MM.1S (cell line): ENCODE measurements around the gene DNMT3B.

Source experiments
- EZH2 ChIP-seq: fragments of 300-600 bp; sonication (generic); optimal IDR thresholded peaks from 2 replicates; pipeline ENCODE3; 2017; ENCODE audit warnings: low read depth, mild to moderate bottlenecking, antibody characterized with exemption, low read length, mixed read lengths
- EZH2phosphoT487 ChIP-seq: fragments of 300-600 bp; sonication (generic); IDR thresholded peaks from 2 replicates; pipeline ENCODE4 v1.6.1; 2018; ENCODE audit warnings: antibody characterized with exemption, low read length
- TF ChIP-seq, protein P1 (sequence below): fragments of 300-600 bp; sonication (generic); IDR thresholded peaks from 2 replicates; pipeline ENCODE4 v1.5.1; 2016; ENCODE audit warnings: antibody characterized with exemption, low read length, mixed read lengths

GRCh38 chr20:32786059-32786760 lies 24.0 kb downstream of the DNMT3B start:
- TF ChIP-seq, protein P1, sequence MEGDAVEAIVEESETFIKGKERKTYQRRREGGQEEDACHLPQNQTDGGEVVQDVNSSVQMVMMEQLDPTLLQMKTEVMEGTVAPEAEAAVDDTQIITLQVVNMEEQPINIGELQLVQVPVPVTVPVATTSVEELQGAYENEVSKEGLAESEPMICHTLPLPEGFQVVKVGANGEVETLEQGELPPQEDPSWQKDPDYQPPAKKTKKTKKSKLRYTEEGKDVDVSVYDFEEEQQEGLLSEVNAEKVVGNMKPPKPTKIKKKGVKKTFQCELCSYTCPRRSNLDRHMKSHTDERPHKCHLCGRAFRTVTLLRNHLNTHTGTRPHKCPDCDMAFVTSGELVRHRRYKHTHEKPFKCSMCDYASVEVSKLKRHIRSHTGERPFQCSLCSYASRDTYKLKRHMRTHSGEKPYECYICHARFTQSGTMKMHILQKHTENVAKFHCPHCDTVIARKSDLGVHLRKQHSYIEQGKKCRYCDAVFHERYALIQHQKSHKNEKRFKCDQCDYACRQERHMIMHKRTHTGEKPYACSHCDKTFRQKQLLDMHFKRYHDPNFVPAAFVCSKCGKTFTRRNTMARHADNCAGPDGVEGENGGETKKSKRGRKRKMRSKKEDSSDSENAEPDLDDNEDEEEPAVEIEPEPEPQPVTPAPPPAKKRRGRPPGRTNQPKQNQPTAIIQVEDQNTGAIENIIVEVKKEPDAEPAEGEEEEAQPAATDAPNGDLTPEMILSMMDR: no peak
- TF ChIP-seq EZH2phosphoT487 (no peak), EZH2 (no peak)
